H1 (cell line): Measurements from ENCODE around the gene CDKN2A. TPM values are rescaled to one million over a fixed set of nuclear protein-coding genes. Genes with fewer than 3 reads are reported as not detected.

Source experiments
- CHD1 ChIP-seq: IDR thresholded peaks from 2 replicates; pipeline ENCODE4 v1.6.1; 2012; ENCODE audit warnings: low read depth, low read length, improper control_type of control experiment
- CHD7 ChIP-seq: fragments of 300-600 bp; sonication (generic); IDR thresholded peaks from 2 replicates; pipeline ENCODE4 v1.7.1; 2012; ENCODE audit warnings: low read length, moderate library complexity, mild to moderate bottlenecking, inconsistent platforms; ENCODE audit not compliant: insufficient replicate concordance
- CTCF ChIP-seq, 3 experiments: IDR thresholded peaks; 1 replicate in 2 of 3; 2 replicates in 1 of 3; pipeline versions ENCODE4 v1.5.1 to v1.6.1; 2011; ENCODE audit warnings: low read length in 3 of 3, mild to moderate bottlenecking in 3 of 3, inconsistent platforms in 2 of 3, low read depth in 1 of 3, moderate library complexity in 1 of 3; ENCODE audit not compliant: insufficient read depth in 1 of 3; ENCODE audit errors: control extremely low read depth in 1 of 3
- NANOG ChIP-seq: IDR thresholded peaks from 2 replicates; pipeline ENCODE4 v1.6.1; 2011; ENCODE audit warnings: low read length, low read depth, mild to moderate bottlenecking, inconsistent platforms; ENCODE audit not compliant: insufficient read depth, poor library complexity, severe bottlenecking
- POLR2AphosphoS5 ChIP-seq: IDR thresholded peaks from 2 replicates; pipeline ENCODE4 v1.6.1; 2011; ENCODE audit warnings: low read depth, low read length
- SIN3A ChIP-seq, 2 experiments: IDR thresholded peaks in 1 of 2; conservative IDR thresholded peaks in 1 of 2; 2 replicates each; pipeline ENCODE4 v1.6.1; 2011 to 2012; ENCODE audit warnings: low read length in 2 of 2, improper control_type of control experiment in 1 of 2, low read depth in 1 of 2, mild to moderate bottlenecking in 1 of 2
- SIX5 ChIP-seq: IDR thresholded peaks from 2 replicates; pipeline ENCODE4 v1.6.1; 2011; ENCODE audit warnings: mild to moderate bottlenecking, low read depth, low read length
- SP4 ChIP-seq: IDR thresholded peaks from 2 replicates; pipeline ENCODE4 v1.6.1; 2012; ENCODE audit warnings: low read length, inconsistent platforms
- SRF ChIP-seq: IDR thresholded peaks from 2 replicates; pipeline ENCODE4 v1.6.1; 2011; ENCODE audit warnings: mild to moderate bottlenecking, low read depth, low read length, moderate library complexity
- polyA plus RNA-seq, 7 experiments: library from polyadenylated mRNA; depleted of rRNA in 3 of 7; stranded (reverse) in 5 of 7; unstranded in 2 of 7; fragments of >200 nt in 5 of 7; fragments of 200-250 nt in 2 of 7; gene quantifications; 1 replicate in 5 of 7; 2 replicates in 1 of 7; 4 replicates in 1 of 7; pipeline versions ENCODE4 v1.2.1 to v1.2.3, GENCODE V29; 2011 to 2013; ENCODE audit warnings: missing spikeins in 2 of 7, mixed read lengths in 2 of 7
- total RNA-seq: library from RNA; stranded (reverse); fragmentation: NEBNext Ultra II Directional; extraction: Animal tissue kit (Norgen Biotek cat#: 25700); gene quantifications from 2 replicates; pipeline ENCODE4 v1.2.1, GENCODE V29; 2021

CDKN2A gene
- total and polyA plus RNA-seq, 2 of the 8 experiments (the other 6 are each of a cell fraction or from before 2014, with no cell fraction given), result 0.51 to 0.73 TPM

- no peak for TF ChIP-seq CHD7
- TF ChIP-seq NANOG, result no peak
- no peak for TF ChIP-seq SIN3A (conservative IDR thresholded peaks at IDR 0.05 in 1 of 2, IDR thresholded peaks at IDR 0.05 in 1 of 2; ENCODE audit: low read depth in 1 of 2, low read length in 2 of 2)
- TF ChIP-seq SP4, result no peak
- TF ChIP-seq CHD1, result no peak
- no peak for TF ChIP-seq SIX5
- no peak for TF ChIP-seq CTCF (IDR thresholded peaks at IDR 0.05; ENCODE audit: control extremely low read depth in 1 of 3, insufficient read depth in 1 of 3, low read depth in 1 of 3, low read length in 3 of 3)
- no peak for TF ChIP-seq SRF
- no peak for TF ChIP-seq POLR2AphosphoS5
These were observed 11.8 kb downstream of the CDKN2A start (continued) for GRCh38 chr9:21982391-21982790.
